Stimulated activated CD8-positive, alpha-beta memory T cell treated with anti-CD3 and anti-CD28 coated beads, Interleukin-15, amount 100 ng/mL, for 24 hours (primary cell): ENCODE measurements around the gene HOOK1.
"Not testable (repeated sequence)": the region's sequence is repeated elsewhere in the genome, so short reads cannot be mapped to it uniquely, and the experiment has no call there.

ENCODE experiments used
- DNase-seq: peaks from one replicate; pipeline ENCODE4 v3.0.0-alpha.2; 2020; ENCODE audit warnings: low read depth

Gene HOOK1

GRCh38 chr1:59885160-59885832, 70.5 kb downstream of the HOOK1 start:
- DNase-seq: no peak

- no peak for DNase-seq
Measured at GRCh38 chr1:59892841-59893811, 78.4 kb downstream of the HOOK1 start.

- DNase-seq: no peak
Measured at GRCh38 chr1:59897165-59897564, 82.4 kb downstream of the HOOK1 start.

- DNase-seq: no peak
Measured at GRCh38 chr1:59898927-59899326, 84.2 kb downstream of the HOOK1 start.

- DNase-seq: no peak
Measured at GRCh38 chr1:59900640-59901039, 85.9 kb downstream of the HOOK1 start.

- DNase-seq: no peak
Measured at GRCh38 chr1:59901770-59902388, 87.1 kb downstream of the HOOK1 start.

- no peak for DNase-seq
Measured at GRCh38 chr1:59903141-59903754, 88.5 kb downstream of the HOOK1 start.

- DNase-seq: no peak
Measured at GRCh38 chr1:59906931-59907330, 92.2 kb downstream of the HOOK1 start.

GRCh38 chr1:59908084-59908483, 93.3 kb downstream of the HOOK1 start:
- no peak for DNase-seq

- no peak for DNase-seq
Measured at GRCh38 chr1:59908682-59909081, 93.9 kb downstream of the HOOK1 start.

- DNase-seq: not testable (repeated sequence)
Measured at GRCh38 chr1:59914791-59915286, 100.1 kb downstream of the HOOK1 start.

- no peak for DNase-seq
Measured at GRCh38 chr1:59915516-59915915, 100.8 kb downstream of the HOOK1 start.

GRCh38 chr1:59917026-59917784, 102.5 kb downstream of the HOOK1 start:
- no peak for DNase-seq

GRCh38 chr1:59917785-59918180, 103.0 kb downstream of the HOOK1 start:
- DNase-seq: no peak

- DNase-seq: no peak
Measured at GRCh38 chr1:59919746-59920145, 105.0 kb downstream of the HOOK1 start.

GRCh38 chr1:59921258-59921899, 106.6 kb downstream of the HOOK1 start:
- DNase-seq: not testable (repeated sequence)

- DNase-seq: no peak
Measured at GRCh38 chr1:59924653-59925052, 109.9 kb downstream of the HOOK1 start.
